Forelimb muscle (tissue), 1 donor: ENCODE data around the gene SYNE2. TPM values are rescaled to one million over a fixed set of nuclear protein-coding genes. Genes with fewer than 3 reads are reported as not detected.
"Not testable (repeated sequence)": the region's sequence is repeated elsewhere in the genome, so short reads cannot be mapped to it uniquely, and the experiment has no call there.

Experiments used
- DNase-seq: peaks from one replicate; pipeline ENCODE4 v3.0.0-alpha.2; 2013; ENCODE audit warnings: low read depth
- polyA plus RNA-seq: library from polyadenylated mRNA; unstranded; fragments of 120-200 nt; gene quantifications from one replicate; pipeline ENCODE4 v1.2.1, GENCODE V29; 2013; ENCODE audit not compliant: insufficient read length

The SYNE2 gene
- polyA plus RNA-seq, 1 donor, result 53.5 TPM

DNA sequence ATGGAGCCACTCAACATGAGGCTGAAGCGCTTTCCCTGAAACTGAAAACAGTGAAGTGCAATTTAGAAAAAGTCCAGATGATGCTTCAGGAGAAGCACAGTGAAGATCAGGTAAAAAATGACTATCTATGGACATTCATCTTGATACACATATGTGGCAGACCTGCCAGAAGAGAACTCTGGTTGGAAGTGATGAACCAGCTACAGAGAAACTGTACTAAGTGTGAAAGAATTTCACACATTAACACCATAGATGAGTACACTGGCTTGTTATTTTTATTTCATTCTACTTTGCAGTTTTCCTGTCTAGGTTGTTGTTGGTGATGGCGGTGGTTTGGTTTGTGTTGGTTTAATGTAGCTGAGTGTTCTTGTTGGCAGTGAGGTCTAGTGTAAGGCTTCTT is 266.7 kb downstream of the SYNE2 start:
- no peak for DNase-seq

DNA sequence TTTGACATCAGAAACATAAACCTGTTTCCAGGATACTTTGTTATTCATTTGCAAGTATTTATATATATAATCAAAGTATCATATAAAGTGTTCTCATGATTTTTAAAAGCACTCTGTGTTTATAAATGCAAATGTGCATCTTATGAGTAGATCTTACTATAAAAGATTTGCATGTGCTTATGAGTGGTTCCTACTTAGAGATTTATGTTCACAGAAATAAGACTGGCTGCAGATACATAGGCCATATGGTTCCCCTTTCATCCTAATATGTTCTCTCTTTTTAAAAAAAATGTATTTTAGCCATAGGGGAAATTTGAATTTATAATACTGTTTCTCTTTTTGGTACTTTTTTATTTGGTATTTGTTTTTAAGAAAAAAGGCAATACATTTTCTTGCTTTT is 267.2 kb downstream of the SYNE2 start:
- no peak for DNase-seq

DNA sequence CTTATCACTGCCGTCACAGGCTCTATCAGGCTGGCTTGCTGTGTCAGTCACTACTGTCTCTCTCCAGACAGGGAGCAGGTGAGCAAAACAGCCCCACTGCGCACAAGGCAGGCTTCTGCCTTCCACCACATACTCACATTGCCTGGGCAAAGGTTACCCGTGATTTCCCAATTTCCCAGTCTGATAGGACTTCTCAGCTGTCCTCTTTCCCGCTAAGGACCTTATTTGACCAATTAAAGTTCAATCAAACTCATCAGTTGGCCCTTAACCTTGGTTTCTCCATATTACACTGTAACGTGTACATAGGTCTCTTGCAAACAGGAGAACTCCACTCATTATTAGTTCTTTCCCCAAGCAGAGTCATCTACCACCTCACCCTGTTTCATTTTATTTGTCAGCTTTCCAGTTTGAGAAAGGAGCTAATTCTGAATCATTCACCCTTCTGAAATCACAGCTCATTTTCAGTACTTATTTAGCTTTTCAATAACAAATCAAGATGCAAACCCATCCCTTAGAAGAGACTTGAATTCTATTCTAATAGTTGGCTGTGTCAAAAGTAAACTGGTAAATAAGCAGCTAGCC is 270.5 kb downstream of the SYNE2 start:
- no peak for DNase-seq

DNA sequence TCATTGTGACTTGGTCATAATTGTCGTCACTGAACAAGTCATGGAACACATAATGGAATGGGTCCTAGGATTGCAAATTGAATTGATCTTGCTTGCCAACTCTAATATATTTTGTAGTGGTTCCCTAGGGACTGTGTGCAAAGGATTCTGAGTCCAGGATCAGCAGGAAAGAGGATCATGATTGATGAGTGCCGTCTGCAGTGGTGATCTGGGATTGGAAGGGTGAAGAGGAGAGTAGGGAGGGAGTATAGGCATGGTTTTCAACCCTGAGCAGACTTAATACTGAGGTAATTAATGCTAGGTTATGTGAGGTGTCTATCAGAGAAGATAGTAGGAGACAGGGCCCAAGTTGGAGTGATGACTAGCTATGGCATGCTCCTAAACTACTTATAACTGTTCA is 272.5 kb downstream of the SYNE2 start:
- no peak for DNase-seq

DNA sequence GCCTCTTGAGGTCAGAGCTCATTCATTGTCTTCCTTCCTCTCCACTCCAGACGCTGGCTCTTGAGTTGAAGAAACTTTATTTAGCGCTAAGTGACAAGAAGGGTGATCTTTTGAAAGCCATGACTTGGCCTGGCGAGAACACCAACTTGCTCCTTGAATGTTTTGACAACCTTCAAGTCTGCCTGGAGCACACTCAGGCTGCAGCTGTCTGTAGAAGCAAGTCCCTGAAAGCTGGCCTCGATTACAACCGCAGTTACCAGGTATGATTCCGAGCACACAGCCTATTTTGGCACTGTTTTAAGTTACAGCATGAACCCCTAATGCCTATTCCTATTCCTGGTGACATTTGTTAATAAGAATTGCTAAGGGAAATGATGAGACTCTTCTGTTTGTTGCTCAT is 273.7 kb downstream of the SYNE2 start:
- no peak for DNase-seq

DNA sequence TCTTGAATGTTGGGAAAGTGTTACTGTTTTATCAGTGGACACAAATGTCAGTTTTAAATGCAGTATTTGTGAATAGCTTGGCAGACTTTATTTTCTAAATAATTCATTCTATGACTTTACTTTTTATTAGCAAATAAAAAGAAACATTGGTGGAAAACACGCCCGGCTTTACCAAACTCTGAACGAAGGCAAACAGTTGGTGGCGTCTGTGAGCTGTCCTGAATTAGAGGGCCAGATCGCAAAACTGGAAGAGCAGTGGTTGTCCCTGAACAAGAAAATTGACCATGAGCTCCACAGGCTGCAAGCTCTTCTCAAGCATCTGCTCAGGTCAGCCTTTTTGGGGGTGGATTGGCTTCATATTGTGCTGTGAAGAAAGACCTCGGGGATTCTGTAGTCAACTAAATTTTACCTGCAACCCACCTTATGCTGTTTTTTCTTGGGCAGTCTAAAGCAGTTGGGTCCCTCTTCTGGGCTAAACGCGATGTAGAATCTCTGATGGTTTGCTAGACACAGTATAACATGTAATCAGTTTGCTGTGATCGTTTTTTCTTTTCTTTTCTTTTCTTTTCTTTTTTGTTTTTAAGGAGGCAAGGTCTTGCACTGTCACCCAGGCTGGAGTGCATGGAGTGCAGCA is 285.0 kb downstream of the SYNE2 start:
- no peak for DNase-seq

DNA sequence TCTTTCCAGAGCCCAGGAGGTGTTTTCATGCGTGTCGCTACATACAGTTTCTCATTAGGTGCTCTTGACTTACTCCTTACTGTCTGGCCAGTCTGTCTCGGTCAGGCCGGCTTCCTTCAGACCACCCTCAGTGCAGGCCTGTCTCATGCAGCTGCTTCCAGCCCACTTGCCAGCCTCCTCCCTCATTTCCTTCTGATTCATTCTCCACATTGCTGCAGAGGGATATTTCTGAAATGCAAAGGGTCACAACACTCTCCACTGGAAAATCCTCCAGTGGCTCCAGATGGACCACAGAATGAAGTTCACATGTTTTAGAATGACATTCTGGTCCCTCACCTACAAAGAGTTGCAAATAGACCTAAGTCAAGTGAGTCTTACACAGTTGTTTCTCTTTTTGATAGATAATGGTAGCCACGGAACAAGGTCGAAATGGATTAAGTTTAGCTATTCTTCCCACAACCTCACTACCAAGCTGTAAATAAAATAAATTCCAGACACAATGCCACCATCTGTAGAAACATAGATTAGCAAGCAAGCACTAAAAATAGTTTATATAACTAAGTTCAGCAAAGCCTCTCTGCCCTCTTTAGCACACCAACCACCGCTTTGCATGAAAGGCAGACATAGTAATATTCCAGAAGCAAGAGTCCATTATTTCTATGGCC is 294.5 kb downstream of the SYNE2 start:
- DNase-seq, result peak; percentile 24

DNA sequence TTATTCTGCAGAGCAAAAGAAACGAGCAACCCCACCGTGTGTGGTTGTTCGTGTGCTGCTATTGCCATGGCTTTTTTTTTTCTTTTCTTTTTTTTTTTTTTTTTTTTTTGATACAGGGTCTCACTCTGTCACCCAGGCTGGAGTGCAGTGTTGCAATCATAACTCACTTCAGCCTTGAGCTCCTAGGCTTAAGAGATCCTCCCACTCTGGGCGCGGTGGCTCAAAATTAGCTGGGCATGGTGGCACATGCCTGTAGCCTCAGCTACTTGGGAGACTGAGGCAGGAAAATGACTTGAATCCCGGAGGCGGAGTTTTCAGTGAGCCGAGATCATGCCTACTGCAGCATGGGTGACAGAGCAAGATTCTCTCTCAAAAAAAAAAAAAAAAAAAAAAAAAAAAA is 297.1 kb downstream of the SYNE2 start:
- no peak for DNase-seq

DNA sequence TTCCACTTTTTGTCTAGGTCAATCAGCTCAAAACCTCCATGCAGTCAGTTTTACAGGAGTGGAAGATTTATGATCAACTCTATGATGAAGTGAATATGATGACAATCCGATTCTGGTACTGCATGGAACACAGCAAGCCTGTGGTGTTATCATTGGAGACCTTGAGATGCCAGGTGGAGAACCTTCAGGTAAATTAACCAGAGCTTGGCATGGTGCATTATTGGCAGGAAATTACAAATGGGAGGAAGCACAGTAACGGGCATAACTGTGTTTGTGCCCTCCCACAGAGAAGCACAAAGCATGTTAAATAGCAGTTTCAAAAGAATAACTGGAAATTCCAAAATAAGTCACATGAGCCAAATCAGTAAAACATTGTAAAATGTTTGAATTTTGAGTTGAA is 305.8 kb downstream of the SYNE2 start:
- no peak for DNase-seq

DNA sequence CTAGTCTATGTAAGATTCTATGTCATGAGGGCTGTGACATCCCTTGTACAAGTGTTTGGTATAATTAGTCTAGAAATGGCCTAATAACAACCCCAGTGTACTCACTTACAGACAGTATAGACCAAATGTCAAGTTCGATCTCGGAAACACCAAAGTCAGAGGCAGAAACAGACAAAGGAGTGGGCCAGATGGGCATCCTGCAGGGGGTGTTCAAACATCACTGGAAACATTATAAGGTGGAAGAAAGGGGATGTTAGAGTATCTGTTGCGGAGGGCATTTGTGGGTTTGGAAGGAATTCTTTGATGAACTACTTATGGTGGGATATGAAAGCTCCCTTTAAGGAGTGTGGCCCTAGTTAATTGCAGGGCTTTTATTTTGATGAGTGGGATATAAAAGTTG is 306.8 kb downstream of the SYNE2 start:
- no peak for DNase-seq

DNA sequence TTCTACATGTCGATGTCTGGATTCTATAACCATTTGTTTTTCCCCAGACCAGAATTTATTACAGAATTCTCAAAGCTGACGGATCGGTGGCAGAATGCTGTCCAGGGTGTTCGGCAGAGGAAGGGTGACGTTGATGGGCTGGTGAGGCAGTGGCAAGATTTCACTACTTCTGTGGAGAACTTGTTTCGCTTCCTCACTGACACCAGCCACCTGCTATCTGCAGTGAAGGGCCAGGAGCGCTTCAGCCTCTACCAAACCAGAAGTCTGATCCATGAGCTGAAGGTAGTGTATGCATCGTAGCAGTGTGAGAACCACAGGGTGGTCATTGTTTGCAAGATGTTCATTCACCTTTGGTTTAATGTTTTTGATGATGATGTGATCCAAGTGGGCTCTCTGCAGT is 317.4 kb downstream of the SYNE2 start:
- no peak for DNase-seq

DNA sequence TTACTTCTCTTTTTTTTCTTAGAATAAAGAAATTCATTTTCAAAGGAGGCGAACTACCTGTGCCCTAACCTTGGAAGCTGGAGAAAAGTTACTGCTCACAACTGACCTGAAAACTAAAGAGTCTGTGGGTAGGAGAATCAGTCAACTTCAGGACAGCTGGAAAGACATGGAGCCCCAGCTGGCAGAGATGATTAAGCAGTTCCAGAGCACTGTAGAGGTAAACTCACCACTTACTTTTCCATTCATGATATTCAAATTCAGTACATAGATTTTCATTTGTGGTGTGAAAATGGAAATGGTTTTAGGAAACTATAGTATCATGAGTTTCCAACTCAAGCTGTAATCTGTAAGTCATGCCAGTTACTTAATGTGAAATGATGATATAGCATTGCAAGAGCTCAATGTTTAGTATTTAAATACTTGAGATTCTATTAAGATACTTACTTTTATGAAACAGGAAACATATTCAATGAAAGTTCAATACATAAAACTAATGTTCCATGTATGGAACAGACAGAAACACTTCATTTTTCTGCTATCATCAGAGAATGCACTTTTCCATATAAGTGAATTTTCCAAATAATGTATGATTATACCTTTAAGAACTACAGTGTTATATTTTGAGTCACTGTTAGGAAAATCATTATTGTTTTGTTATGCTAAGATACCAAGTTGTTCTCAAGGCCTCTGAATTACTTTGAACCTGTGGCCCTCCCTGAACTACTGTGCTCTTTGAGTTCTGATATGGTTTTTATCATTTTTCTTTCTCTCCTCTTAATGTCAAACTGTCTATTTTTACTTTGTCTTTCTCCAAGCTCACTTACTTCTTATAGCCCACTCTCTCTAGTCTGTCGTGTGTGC is 322.3 kb downstream of the SYNE2 start:
- DNase-seq, result no peak

DNA sequence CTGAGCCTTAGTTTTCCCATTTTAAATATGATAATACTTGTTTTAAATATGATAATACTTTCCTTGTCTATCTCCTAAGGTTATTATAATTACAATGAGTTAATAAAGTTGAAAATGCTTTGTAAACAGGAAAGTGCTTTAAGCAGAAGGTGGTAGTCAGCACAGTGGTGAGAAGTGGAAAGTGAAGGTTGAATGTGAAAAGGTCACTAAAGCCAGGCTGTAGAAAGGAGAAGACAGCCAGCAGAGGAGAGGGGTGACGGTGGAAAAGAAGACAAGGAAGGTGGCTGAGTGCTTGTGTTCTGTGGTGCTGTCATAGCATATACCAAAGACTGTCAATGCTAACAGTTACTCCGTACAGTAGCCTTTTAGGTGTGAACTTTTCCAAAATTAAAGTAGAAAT is 323.5 kb downstream of the SYNE2 start:
- no peak for DNase-seq

DNA sequence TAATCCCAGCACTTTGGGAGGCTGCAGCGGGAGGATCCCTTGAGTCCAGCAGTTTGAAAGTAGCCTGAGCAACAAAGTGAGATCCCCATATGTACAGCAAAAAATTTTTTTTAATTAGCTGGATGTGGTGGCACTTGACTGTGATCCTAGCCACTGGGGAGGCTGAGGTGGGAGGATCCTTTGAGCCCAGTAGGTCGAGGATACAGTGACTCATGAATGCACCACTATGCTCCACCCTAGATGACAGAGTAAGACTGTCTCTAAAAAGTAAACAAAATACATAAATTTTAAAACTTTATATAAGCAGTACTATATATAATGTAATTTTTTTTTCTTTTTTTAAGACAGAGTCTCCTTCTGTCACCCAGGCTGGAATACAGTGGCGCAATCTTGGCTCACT is 326.0 kb downstream of the SYNE2 start:
- DNase-seq, result no peak

DNA sequence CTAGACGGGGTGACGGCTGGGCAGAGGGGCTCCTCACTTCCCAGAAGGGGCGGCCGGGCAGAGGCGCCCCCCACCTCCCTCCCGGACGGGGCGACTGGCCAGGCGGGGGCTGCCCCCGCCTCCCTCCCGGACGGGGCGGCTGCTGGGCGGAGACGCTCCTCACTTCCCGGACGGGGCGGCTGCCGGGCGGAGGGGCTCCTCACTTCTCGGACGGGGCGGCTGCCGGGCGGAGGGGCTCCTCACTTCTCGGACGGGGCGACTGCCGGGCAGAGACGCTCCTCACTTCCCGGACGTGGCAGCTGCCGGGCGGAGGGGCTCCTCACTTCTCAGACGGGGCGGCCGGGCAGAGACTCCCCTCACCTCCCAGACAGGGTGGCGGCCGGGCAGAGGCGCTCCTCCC is 330.1 kb downstream of the SYNE2 start:
- DNase-seq, result not testable (repeated sequence)

DNA sequence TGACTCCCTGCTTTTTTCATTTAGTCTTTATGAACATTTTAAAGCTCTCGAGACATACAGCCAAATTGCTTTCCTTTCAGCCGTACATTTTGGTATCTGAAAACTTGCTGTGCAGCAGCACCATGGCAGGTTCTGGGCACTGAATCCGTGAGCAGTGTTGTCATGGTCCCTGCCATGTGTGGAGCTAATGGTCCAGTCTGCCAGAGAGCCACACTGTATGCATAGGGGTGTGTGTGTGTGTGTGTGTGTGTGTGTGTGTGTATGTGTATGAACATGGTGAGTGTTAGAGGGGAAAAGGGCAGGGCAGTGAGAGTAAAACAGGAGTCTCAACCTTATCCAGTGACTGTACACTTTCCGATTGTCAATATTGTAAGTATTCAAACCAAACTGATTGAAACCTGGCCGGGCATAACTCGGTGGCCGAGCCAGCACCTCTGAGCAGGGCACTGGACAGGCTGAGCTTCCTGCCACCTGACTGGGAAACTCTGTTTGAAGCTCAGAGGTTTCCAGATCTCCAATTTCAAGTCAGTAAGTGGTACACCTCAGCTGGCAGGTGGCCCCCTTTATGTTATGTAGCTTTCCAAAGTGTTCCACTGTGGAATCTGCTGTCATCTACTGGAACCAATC is 331.4 kb downstream of the SYNE2 start:
- no peak for DNase-seq

DNA sequence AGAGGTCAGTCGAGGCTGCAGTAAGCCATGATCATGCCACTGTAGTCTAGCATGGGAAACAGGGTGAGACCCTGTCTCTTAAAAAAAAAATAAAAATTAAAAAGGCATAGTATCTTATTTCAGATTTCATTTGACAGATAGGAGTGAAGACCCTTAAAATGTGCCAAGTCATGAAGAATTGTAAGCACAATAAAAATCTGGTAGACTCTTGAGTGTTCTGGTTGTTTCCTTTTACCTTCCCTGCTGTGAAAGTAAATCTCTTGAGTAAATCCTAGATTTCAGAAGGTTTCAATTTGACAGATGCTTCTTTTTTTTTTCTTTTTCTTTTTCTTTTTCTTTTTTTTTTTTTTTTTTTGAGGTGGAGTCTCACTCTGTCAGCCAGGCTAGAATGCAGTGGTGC is 332.4 kb downstream of the SYNE2 start:
- no peak for DNase-seq

DNA sequence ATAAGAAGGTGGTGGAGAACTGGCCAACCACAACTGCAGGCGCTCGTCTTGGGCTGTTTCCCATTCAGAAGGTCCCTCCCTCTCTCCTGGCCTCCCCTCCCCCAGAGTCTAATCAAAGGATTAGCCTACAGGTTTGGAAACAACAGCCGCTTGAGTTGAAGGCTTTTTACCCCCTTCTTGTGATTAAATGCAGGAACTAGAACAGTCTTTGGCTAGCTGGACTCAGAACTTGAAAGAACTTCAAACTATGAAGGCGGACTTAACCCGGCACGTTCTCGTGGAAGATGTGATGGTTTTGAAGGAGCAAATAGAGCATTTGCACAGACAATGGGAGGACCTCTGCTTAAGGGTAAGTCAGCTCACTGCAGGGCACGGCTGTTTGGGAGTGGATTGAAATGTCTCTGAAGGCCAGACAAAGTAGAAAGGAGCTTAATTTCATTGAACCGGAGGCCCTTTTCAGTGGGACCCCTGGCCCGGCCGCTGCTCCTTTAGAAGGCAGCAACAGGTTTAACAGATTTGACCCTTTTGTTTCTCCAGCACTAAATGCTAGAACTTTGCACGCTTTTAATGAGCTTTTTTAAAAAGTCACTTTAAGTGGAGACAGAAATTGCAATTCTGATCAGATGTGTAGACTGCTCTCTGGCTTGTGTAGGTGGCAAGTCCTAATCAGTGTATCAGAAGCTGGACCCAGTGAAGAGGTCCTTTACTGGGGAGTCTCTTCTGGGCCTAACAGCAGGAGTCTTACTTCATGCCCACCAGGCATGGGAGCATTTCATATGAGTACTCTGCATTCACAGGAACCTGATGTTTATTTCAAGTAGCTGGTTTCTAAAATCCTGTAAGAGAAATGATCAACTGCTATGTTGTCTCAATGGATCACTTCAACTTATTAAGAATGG is 333.7 kb downstream of the SYNE2 start:
- no peak for DNase-seq

DNA sequence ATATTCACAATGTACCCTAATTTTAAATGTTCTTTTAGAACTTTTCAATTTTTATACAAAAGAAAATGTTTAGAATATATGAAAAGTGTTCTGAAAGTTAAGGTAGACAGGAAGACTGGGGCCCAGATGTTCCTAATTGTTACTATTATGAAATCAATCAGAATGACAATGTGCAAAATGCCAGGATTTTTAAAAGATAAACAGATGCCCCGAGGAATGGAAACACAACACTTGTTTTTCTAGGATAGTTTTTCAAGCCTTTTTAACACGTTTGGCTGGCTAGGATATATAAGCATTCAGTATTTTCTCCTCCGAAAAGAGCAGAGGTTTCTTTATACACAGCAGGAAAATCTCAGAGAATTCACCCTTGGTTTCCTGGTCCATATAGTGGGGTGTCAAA is 334.5 kb downstream of the SYNE2 start:
- DNase-seq, result no peak

DNA sequence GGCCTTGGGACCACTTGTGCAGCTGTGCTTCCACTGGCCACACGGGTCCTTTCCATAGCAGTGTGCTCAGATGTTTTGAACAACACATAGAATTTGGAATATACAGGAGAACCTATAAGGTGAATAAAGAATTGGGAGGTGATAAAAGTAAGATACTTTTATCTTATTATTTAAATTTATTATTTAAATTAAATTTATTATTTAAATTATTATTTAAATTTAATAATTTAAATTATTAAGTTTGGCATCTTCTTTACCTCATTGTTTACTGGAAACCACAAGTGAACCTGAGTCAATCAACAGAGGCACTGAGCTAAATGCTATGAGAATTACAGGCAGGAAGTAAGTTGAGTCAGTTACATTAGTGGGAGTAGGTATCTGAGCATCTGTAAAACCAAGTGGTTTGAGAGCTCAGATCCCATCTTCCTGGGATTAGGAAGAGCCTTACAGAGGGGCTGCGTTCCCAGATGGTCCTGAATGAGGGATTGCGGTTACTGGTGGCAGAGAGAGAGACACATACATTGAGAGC is 338.2 kb downstream of the SYNE2 start:
- no peak for DNase-seq

DNA sequence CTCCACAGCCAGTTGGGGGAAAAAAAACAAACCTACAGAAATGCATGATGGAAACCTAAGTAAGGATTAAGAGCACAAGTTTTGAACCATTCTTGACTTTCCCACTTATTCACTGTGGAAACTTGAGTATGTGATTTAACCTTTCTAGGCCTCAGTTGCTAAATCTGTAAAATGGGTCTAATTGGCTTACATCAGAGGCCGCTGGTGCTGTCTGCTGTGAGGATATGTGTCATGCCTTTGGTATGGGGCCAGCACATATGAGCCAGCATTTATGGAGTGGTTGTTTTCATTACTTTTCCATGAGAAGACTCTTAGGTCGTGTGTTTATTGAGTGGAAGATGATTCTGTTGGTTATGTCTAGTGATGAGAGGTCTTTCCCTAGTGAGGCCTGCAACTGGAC is 339.0 kb downstream of the SYNE2 start:
- no peak for DNase-seq
